ENCODE measurements around the gene CCDC88B.

Gene CCDC88B

DNA sequence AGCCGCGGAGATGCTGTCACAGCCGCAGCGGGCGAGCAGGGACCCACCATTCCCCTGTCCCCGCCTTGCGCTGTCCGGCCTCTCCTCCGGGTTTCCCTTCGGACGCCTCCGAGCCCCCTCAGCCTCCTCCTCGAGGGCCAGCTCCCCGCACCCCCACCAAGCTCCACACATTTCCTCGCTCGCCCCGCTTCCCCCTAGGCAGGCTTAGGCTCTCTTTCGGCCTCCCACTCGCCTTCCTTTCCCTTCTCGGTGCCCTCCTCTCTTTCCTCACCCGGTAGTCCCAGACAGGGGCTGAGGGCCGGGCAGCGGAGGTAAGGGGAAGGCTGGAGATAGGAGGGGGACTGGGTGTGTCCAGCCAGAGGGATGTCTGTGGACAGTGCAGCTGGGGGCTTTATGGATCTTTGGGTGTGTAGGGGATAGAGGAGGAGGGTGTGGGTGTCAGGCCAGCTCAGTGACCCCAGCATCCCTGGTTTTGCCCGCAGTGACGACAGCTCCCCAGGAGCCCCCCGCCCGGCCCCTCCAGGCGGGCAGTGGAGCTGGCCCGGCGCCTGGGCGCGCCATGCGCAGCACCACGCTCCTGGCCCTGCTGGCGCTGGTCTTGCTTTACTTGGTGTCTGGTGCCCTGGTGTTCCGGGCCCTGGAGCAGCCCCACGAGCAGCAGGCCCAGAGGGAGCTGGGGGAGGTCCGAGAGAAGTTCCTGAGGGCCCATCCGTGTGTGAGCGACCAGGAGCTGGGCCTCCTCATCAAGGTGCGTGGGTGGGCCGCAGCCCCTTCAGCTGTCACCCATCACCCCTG, 47.3 kb upstream of the CCDC88B start:
- no peak for DNase-seq (ENCODE audit: low read depth)
- TF ChIP-seq, protein P1, sequence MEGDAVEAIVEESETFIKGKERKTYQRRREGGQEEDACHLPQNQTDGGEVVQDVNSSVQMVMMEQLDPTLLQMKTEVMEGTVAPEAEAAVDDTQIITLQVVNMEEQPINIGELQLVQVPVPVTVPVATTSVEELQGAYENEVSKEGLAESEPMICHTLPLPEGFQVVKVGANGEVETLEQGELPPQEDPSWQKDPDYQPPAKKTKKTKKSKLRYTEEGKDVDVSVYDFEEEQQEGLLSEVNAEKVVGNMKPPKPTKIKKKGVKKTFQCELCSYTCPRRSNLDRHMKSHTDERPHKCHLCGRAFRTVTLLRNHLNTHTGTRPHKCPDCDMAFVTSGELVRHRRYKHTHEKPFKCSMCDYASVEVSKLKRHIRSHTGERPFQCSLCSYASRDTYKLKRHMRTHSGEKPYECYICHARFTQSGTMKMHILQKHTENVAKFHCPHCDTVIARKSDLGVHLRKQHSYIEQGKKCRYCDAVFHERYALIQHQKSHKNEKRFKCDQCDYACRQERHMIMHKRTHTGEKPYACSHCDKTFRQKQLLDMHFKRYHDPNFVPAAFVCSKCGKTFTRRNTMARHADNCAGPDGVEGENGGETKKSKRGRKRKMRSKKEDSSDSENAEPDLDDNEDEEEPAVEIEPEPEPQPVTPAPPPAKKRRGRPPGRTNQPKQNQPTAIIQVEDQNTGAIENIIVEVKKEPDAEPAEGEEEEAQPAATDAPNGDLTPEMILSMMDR (conservative IDR thresholded peaks at IDR 0.05; ENCODE audit: control insufficient read depth, insufficient read depth, low read depth, low read length): no peak
- H3K4me3 ChIP-seq (ENCODE audit: control insufficient read depth, low read depth, low read length): no peak overlapping the region

DNA sequence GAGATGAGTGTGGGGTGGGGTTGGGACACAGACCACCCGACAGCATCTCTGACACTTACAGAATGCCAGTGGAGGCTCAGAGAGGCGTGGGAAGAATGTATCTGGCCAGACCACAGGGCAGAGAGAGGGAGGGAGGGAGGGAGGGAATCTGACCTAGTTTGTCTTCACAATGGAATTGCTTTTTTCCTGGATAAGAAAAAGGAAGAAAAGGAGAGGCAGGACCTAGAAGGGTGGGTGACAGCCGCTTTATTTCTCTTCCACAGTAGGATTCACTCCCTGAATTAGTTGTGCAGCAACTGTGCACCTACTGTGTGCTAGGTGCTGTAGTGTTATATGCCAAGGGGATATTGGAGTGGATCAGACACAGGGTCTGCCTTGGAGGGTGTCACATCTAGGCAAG, 45.2 kb upstream of the CCDC88B start:
- DNase-seq (ENCODE audit: low read depth): no peak
- TF ChIP-seq, protein P1 (conservative IDR thresholded peaks at IDR 0.05; ENCODE audit: control insufficient read depth, insufficient read depth, low read depth, low read length): no peak

DNA sequence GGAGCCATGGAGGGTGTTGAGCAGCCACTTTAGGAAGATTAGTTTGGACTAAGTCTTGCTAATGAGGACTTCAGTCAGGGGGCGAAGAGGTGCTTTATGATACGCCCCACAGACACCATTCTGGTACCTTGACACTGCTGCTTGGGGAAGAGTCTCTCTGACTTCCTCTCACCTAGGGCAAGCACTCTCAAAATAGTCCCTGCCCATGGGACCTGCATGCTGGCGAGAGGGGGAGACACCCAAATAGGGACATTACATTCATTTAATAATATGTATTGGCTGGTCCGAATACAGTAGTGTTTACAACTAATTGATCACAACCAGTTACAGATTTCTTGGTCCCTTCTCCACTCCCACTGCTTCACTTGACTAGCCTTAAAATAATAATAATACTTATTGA, 44.2 kb upstream of the CCDC88B start:
- TF ChIP-seq, protein P1 (conservative IDR thresholded peaks at IDR 0.05; ENCODE audit: control insufficient read depth, insufficient read depth, low read depth, low read length): no peak
- no peak overlapping the region for H3K4me3 ChIP-seq (ENCODE audit: control insufficient read depth, low read depth, low read length)
- no peak for DNase-seq (ENCODE audit: low read depth)

More for the DNA sequence above, 45.2 kb upstream of the CCDC88B start:
- no peak overlapping the region for H3K4me3 ChIP-seq (ENCODE audit: control insufficient read depth, low read depth, low read length)

DNA sequence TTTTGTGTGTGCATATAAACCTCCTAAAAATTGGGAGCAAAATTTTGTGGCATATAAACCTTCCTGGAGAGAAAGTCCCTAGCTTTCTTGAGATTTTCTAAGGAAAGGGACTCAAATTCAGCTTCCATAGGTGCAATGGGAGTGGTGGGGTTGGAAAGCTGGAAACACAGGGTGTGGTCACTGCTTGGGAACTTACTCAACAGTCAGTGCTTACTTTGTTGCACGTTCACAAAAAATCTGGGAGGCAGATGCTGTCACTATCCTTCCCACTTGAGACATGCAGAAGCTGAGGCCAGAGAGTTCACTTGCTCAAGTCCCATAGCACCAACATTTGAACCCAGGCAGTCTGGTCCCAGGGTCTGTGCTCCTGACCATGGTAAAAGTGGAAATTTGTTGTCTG, 43.8 kb upstream of the CCDC88B start:
- TF ChIP-seq, protein P1 (conservative IDR thresholded peaks at IDR 0.05; ENCODE audit: control insufficient read depth, insufficient read depth, low read depth, low read length): no peak
- DNase-seq (ENCODE audit: low read depth): no peak

DNA sequence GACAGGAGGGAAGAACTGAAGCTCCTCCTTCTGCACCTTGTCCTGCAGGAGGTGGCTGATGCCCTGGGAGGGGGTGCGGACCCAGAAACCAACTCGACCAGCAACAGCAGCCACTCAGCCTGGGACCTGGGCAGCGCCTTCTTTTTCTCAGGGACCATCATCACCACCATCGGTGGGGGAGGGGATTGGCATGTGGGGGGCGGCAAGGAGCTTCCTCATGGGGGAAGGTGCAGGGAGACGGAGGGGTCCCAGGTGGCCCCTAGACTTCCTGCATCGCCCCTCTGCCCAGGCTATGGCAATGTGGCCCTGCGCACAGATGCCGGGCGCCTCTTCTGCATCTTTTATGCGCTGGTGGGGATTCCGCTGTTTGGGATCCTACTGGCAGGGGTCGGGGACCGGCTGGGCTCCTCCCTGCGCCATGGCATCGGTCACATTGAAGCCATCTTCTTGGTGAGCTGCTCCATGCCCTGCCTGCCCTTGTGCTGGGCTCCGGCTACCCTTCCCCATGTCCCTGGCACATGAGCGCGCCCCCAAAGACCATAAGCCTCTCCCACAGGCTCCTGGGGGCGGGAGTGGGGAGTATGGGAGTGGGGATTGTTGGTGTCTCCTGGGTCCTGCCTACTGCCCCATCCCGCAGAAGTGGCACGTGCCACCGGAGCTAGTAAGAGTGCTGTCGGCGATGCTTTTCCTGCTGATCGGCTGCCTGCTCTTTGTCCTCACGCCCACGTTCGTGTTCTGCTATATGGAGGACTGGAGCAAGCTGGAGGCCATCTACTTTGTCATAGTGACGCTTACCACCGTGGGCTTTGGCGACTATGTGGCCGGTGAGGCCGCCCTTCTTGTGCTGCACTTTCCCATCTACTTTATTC, 42.9 kb upstream of the CCDC88B start:
- TF ChIP-seq, protein P1 (conservative IDR thresholded peaks at IDR 0.05; ENCODE audit: control insufficient read depth, insufficient read depth, low read depth, low read length): no peak
- no peak for DNase-seq (ENCODE audit: low read depth)
- H3K4me3 ChIP-seq (ENCODE audit: control insufficient read depth, low read depth, low read length): no peak overlapping the region

More for the DNA sequence above, 43.8 kb upstream of the CCDC88B start:
- H3K4me3 ChIP-seq (ENCODE audit: control insufficient read depth, low read depth, low read length): no peak overlapping the region

DNA sequence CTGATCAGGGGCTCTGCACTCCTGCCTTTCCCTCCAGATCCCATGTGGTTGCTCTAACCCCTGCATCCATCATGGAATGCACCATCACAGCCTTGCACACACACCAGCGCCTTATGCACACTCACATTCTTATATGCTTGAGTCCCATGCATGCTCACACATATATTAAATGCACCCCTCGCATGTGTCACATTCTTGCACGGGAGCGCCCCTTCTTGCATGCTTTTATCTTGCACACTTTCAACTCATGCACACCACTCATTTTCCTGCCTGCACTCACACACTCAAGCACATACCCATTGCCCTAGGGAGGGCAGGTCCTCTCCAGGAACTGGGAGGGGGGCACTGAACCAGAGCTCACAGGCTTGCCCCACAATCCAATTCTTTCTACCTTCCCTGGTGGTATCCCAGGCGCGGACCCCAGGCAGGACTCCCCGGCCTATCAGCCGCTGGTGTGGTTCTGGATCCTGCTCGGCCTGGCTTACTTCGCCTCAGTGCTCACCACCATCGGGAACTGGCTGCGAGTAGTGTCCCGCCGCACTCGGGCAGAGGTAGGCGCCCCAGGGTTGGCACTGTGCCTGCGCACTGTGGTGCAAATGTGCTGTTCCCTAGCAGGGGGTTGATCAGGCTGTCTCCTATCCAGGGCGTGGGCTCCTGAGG, 42.2 kb upstream of the CCDC88B start:
- DNase-seq (ENCODE audit: low read depth): no peak
- TF ChIP-seq, protein P1 (conservative IDR thresholded peaks at IDR 0.05; ENCODE audit: control insufficient read depth, insufficient read depth, low read depth, low read length): no peak
- no peak overlapping the region for H3K4me3 ChIP-seq (ENCODE audit: control insufficient read depth, low read depth, low read length)
